DMS114 treated with DMSO at 0.1 percent for 48 hours (cell line): Measurements from ENCODE around the gene CDK9.
"Not testable (repeated sequence)": the region's sequence is repeated elsewhere in the genome, so short reads cannot be mapped to it uniquely, and the experiment has no call there.

ENCODE experiments used
- DNase-seq: peaks from one replicate; lab custom pipeline; 2025; ENCODE audit not compliant: unreplicated experiment; lab: John Stamatoyannopoulos, UW

CDK9 gene

GRCh38 chr9:127785933-127786772 lies at the start of gene CDK9:
TSS of gene CDK9 (plus strand) at chr9:127786034. CDS start at chr9:127786149, 115 bp downstream.
- peak; percentile 54 for DNase-seq

GRCh38 chr9:127738666-127739065 lies 47.2 kb upstream of the CDK9 start:
- DNase-seq, result no peak

GRCh38 chr9:127739614-127740330 lies 46.1 kb upstream of the CDK9 start:
- no peak for DNase-seq

GRCh38 chr9:127741831-127742434 lies 43.9 kb upstream of the CDK9 start:
- no peak for DNase-seq

GRCh38 chr9:127742435-127743088 lies 43.3 kb upstream of the CDK9 start:
- no peak for DNase-seq

GRCh38 chr9:127744398-127745110 lies 41.3 kb upstream of the CDK9 start:
- no peak for DNase-seq

- DNase-seq, result no peak
Measured at GRCh38 chr9:127746959-127747569, 38.8 kb upstream of the CDK9 start.

- DNase-seq, result no peak
Measured at GRCh38 chr9:127749090-127749787, 36.6 kb upstream of the CDK9 start.

GRCh38 chr9:127751269-127752054 lies 34.4 kb upstream of the CDK9 start:
- no peak for DNase-seq

GRCh38 chr9:127753148-127753547 lies 32.7 kb upstream of the CDK9 start:
- DNase-seq, result no peak

- no peak for DNase-seq
Measured at GRCh38 chr9:127753622-127754021, 32.2 kb upstream of the CDK9 start.

GRCh38 chr9:127754099-127755060 lies 31.5 kb upstream of the CDK9 start:
- peak; percentile 14 for DNase-seq

GRCh38 chr9:127755061-127756060 lies 30.5 kb upstream of the CDK9 start:
- DNase-seq, result no peak

- no peak for DNase-seq
Measured at GRCh38 chr9:127756233-127756632, 29.6 kb upstream of the CDK9 start.

- DNase-seq, result not testable (repeated sequence)
Measured at GRCh38 chr9:127756776-127757175, 29.1 kb upstream of the CDK9 start.

- no peak for DNase-seq
Measured at GRCh38 chr9:127758843-127759242, 27.0 kb upstream of the CDK9 start.

- no peak for DNase-seq
Measured at GRCh38 chr9:127761061-127761460, 24.8 kb upstream of the CDK9 start.
